Ishikawa (cell line): Measurements from ENCODE around the gene BMX.

Experiments
- CEBPB ChIP-seq: IDR thresholded peaks from 2 replicates; pipeline ENCODE4 v1.6.1; 2012
- CREB1 ChIP-seq: IDR thresholded peaks from 2 replicates; pipeline ENCODE4 v1.6.1; 2012; ENCODE audit warnings: low read depth
- EGR1 ChIP-seq: IDR thresholded peaks from 2 replicates; pipeline ENCODE4 v1.6.1; 2012
- EP300 ChIP-seq: IDR thresholded peaks from 2 replicates; pipeline ENCODE4 v1.6.1; 2012; ENCODE audit warnings: borderline replicate concordance
- FOXM1 ChIP-seq: IDR thresholded peaks from 2 replicates; pipeline ENCODE4 v1.6.1; 2012; ENCODE audit warnings: low read depth, borderline replicate concordance
- MAX ChIP-seq: IDR thresholded peaks from 2 replicates; pipeline ENCODE4 v1.6.1; 2012
- NFIC ChIP-seq: IDR thresholded peaks from 2 replicates; pipeline ENCODE4 v1.6.1; 2012
- RAD21 ChIP-seq: IDR thresholded peaks from 2 replicates; pipeline ENCODE4 v1.6.1; 2012; ENCODE audit warnings: low read depth
- TAF1 ChIP-seq: IDR thresholded peaks from 2 replicates; pipeline ENCODE4 v1.6.1; 2012; ENCODE audit warnings: low read depth, mild to moderate bottlenecking
- TCF12 ChIP-seq: IDR thresholded peaks from 2 replicates; pipeline ENCODE4 v1.6.1; 2012; ENCODE audit warnings: low read depth
- TEAD4 ChIP-seq: IDR thresholded peaks from 2 replicates; pipeline ENCODE4 v1.6.1; 2012
- USF1 ChIP-seq: IDR thresholded peaks from 2 replicates; pipeline ENCODE4 v1.6.1; 2012
- YY1 ChIP-seq: IDR thresholded peaks from 2 replicates; pipeline ENCODE4 v1.6.1; 2012; ENCODE audit warnings: low read depth
- ZBTB7A ChIP-seq: IDR thresholded peaks from 2 replicates; pipeline ENCODE4 v1.6.1; 2012; ENCODE audit warnings: low read depth
- TF ChIP-seq, protein P1 (sequence below): IDR thresholded peaks from 2 replicates; pipeline ENCODE4 v1.6.1; 2012; ENCODE audit warnings: low read depth, mild to moderate bottlenecking

Gene BMX

GRCh38 chrX:15523088-15523487, 22.5 kb downstream of the BMX start:
- TF ChIP-seq ZBTB7A (no peak), TAF1 (no peak), CEBPB (no peak), RAD21 (no peak), TCF12 (no peak), NFIC (no peak), CREB1 (no peak), FOXM1 (no peak), EP300 (no peak), EGR1 (no peak), USF1 (no peak)
- TF ChIP-seq, protein P1, sequence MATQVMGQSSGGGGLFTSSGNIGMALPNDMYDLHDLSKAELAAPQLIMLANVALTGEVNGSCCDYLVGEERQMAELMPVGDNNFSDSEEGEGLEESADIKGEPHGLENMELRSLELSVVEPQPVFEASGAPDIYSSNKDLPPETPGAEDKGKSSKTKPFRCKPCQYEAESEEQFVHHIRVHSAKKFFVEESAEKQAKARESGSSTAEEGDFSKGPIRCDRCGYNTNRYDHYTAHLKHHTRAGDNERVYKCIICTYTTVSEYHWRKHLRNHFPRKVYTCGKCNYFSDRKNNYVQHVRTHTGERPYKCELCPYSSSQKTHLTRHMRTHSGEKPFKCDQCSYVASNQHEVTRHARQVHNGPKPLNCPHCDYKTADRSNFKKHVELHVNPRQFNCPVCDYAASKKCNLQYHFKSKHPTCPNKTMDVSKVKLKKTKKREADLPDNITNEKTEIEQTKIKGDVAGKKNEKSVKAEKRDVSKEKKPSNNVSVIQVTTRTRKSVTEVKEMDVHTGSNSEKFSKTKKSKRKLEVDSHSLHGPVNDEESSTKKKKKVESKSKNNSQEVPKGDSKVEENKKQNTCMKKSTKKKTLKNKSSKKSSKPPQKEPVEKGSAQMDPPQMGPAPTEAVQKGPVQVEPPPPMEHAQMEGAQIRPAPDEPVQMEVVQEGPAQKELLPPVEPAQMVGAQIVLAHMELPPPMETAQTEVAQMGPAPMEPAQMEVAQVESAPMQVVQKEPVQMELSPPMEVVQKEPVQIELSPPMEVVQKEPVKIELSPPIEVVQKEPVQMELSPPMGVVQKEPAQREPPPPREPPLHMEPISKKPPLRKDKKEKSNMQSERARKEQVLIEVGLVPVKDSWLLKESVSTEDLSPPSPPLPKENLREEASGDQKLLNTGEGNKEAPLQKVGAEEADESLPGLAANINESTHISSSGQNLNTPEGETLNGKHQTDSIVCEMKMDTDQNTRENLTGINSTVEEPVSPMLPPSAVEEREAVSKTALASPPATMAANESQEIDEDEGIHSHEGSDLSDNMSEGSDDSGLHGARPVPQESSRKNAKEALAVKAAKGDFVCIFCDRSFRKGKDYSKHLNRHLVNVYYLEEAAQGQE: no peak

DNA sequence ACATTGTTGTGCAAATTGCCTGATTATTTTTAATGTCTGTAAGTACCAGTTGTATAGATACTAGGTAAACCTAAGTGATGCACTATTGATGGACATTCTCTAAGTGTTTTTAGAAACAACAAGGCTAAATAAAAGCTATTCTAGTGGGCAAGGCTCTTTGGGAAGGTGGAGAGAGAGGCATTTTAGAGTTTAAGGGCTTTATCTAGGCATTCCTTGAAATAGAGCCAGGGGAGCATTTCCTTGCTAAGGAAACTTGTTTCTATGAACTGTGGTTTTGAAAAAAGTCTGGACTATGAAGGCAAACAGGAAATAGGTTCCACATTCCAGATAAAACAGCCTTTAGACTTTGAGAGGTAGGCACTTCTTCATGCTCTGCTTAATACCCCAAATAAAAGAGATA, 23.8 kb downstream of the BMX start:
- TF ChIP-seq TEAD4 (no peak), TAF1 (no peak), CREB1 (no peak), MAX (no peak), USF1 (no peak), EP300 (no peak), TCF12 (no peak), NFIC (no peak), YY1 (no peak), EGR1 (no peak), RAD21 (no peak), FOXM1 (no peak), CEBPB (no peak), ZBTB7A (no peak)
- TF ChIP-seq, protein P1: no peak

- peak; percentile 46; the same call in 1 of the 2 replicates for TF ChIP-seq NFIC
- TF ChIP-seq RAD21: no peak
Observed at GRCh38 chrX:15525664-15526416, 25.2 kb downstream of the BMX start.

GRCh38 chrX:15529165-15529564, 28.6 kb downstream of the BMX start:
- TF ChIP-seq FOXM1 (no peak), NFIC (no peak), TAF1 (no peak), CREB1 (no peak), EGR1 (no peak)
- TF ChIP-seq, protein P1: no peak

- TF ChIP-seq TCF12 (no peak), TAF1 (no peak), EGR1 (no peak), ZBTB7A (no peak), EP300 (no peak), NFIC (no peak), RAD21 (no peak), USF1 (no peak), YY1 (no peak), TEAD4 (no peak), FOXM1 (no peak), CEBPB (no peak), MAX (no peak), CREB1 (no peak)
- TF ChIP-seq, protein P1: no peak
Observed at GRCh38 chrX:15530318-15530717, 29.7 kb downstream of the BMX start.
